Stimulated activated CD4-positive, alpha-beta T cell treated with anti-CD3 and anti-CD28 coated beads, TNF-alpha, amount 100 ng/mL, for 4 hours (primary cell): ENCODE results near the gene SMC3.
A peak's percentile ranks its signal among the peaks of the same experiment; 100 is the strongest.

ENCODE experiments used
- DNase-seq, 3 experiments: peaks; one replicate each; pipeline ENCODE4 v3.0.0-alpha.2; 2020; ENCODE audit warnings: low read depth in 3 of 3

The SMC3 gene

DNA sequence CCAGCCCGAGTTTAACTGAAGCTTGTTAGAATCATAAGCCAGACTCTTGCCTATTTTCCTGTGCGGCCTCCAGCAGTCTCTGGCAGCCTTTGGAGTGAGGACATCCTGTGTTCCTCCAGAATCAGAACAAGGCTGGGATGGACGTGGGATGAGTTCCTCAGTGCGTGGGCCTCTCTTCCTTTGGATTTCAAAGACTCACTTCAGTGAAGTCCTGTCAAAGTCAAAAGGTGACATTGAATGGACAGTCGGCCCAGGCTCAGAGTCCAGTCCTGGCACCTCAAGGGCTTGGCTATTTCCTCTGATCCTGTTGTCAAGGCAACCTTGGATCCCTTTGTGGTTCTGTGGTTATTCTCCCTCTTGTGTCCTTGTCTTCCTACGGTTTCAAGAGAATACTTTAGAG, 21.4 kb upstream of the SMC3 start:
- DNase-seq, result no peak

- DNase-seq, result no peak
Observed at GRCh38 chr10:110546499-110547110, 20.9 kb upstream of the SMC3 start.

DNA sequence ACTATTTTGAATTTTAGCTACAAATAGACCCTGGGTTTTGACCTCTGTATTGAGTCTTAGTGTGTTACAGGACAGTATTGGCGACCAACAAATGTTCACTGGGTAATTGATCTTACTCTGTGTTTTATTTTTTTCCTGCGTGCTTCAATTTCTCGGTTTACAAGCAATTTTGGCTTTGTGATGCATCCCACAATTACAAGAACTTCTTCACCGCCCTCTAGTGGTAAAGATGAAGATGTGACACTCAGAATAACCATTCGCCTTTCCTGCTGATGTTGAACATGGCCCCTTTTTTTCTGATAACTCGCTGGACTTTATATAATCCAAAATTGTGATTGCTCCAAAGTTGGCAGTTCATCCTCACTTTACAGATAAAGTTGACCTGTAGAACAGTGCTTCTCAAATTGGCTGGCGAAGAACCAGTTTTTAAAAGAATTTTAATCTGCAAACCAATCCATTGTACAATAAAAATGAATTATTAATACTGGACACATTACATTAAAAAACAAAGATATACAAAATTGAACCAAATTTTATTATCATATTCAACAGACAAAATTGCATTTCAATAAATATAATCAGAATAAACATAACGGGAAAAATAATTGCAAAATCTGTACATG, 20.2 kb upstream of the SMC3 start:
- no peak for DNase-seq

DNA sequence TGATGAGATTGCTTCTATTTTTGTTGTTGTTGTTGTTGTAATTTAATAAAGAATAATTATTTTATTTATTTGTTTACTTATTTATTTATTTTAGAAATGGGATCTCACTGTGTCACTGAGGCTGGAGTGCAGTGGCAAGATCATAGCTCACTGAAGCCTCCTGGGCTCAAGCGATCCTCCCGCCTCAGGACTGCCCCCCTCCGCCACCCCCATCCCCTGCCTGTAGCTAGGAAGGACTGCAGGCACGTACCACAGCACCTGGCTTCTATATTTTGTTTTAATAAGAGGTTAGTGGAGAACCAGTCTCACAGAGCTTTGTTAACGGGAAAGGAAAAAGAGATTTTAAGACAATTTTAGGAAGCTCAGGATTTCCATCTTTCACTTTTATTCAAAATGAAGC, 19.5 kb upstream of the SMC3 start:
- DNase-seq, result no peak

DNA sequence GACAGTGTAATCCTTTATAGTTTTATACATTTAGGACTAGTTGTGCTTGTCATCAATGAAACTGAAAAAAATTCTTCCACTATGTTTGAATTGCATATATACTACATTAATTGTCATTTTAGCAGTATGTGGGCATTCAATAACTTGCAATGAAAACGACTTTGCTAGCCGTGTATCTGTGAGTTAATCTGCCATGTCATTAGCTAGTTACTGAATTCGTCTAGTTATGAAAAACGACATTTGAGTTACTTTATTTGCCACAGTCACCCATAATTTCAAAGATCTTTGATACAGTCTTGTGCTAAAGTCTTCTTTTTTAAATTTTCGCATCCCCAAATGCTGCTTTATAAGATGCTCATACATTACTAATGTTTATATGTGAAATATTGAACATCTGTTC, 18.3 kb upstream of the SMC3 start:
- no peak for DNase-seq

DNA sequence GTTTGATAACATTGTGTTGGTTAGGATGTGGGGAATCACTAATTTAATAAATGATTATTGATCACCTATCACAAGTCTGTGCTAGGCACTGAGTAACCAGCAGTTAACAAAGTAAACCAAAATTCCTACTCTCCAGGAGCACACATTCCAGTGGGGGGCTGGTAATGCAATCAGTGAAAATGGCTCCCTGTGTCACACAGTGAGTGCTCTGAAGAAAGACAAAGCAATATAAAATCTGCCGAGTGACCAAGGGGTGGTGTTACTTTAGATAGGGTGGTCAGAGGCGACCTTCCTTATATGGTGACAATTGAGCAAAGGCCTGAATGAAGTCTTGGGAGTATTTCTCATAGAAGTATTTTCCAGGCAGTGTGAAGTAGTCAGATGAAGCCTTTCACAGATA, 13.6 kb upstream of the SMC3 start:
- DNase-seq, result no peak

DNA sequence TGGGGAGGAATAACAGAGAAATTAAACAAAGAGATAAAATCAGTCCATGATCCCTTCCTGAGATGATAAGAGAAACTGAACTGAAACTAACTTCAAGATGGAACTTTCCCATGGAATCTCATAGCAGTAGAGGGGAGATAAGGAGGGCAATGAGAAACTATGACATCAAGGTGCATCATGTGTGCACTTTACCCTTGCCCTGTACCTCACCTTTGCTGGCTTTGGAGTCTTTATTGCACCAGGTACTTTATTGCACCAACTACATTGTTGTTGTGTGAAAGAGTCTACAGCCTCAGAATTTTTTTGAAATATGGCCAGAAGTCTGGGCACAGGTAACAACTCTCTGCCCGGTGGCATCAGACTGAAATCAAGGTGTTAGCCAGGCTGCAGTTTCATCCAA, 11.2 kb upstream of the SMC3 start:
- DNase-seq, result no peak

DNA sequence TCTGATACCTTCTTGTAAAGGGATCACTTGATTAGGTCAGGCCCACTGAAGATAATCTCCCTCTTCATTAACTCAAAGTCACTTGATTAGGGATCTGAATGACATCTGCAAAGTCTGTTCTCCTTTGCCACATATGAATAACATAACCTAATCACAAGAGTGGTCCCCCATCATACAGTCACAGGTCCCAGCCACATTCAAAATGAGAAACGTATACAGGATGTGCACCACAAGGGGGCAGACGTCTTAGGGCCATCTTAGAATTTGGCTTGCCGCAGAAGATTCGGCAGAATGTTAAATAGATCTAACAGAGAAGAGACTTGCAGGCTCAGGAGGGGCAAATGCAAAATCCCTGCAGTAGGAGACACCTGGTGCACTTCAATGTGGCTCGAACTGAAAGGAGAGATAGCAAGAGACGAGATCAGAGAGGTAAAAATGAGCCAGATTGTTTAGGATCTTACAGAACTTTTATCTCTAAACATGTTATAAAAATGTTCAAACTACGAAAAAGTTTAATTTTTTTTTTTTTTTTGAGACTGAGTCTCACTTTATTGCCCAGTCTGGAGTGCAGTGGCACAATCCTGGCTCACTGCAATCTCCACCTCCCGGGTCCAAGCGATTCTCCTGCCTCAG, 10.4 kb upstream of the SMC3 start:
- DNase-seq, result peak; percentile 33 to 44 (median 44)

DNA sequence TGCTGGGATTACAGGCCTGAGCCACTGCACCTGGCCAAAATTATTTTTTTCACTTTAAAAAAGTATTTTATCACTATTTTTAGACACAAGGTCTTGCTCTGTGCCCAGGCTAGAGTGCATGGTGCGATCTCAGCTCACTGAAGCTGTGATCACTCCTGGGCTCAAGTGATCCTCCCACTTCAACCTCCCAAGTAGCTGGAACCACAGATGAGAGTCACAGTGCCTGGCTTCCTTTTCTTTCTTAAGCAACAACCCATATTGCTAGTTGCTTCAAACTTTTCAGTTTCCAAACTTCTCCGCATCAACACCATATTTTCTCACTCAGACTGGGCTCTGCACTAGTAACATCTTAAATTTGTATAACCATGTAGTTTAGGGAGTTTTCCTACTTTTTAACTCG, 9.5 kb upstream of the SMC3 start:
- no peak for DNase-seq

GRCh38 chr10:110560012-110560411, 7.5 kb upstream of the SMC3 start:
- no peak for DNase-seq

DNA sequence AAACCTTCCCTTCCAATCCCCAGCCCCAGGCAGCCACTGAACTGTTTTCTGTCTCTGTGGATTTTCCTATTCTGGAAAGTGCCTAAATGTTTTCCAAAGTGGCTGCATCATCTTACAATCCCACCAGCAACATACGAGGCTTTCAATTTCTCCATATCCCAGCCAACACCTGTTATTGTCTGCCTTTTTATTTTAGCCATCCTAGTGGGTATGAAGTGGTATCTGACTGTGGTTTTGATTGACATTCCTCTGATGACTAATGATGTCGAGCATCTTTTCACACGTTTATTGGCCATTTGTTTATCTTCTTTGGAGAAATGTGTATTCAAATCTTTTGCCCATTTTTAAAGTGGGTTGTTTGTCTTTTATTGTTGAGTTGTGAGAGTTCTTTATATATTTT, 6.2 kb upstream of the SMC3 start:
- DNase-seq, result no peak

DNA sequence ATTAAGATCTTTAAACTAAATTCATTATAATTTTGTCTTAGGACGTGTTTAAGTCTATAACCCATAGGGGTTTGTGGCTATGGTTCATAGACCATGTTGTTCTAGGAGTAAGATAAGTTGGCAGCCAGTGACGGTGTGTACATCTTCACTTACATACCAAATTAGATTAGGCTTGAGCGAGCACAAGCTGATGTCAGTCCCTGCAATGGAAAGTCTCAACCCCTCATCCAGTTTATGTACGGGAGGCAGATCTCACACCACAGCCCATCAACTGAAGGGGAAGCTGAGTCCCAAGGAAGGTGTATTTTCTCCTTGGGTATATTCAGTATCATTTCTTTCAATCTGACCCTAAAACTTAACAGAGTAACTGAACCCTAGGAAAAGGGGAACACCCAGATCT, 5.1 kb upstream of the SMC3 start:
- no peak for DNase-seq

GRCh38 chr10:110563132-110563531, 4.4 kb upstream of the SMC3 start:
- no peak for DNase-seq

DNA sequence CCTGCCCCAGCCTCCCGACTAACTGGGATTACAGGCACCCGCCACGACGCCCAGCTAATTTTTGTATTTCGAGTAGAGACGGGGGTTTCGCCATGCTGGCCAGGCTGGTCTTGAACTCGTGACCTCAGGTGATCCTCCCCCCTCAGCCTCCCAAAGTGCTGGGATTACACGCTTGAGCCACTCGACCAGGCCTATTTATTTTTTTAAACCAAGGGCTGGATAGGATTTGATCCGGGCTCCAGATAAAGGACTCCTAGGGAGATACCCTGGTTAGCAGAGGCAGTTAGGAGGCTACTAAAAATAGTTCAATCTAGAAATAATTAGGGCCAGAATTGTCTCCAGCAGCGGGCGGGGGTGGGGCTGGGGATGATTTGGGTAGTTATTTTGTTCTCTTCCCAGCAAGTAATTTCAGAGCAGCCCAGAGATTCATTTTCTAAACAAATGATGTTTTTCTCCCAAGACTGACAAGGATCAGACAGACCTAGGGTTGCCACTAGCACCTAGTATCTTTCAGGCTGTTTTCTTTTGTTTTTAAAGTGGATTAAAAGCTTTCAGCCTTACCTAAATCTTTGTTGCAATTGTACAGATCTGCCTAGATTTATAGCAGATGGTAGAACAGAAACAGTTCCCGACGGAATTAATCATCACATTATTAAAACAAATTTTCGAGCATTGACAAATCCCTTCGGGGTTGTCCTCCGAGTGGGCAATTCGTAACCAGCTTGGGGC, 859 bp upstream of the SMC3 start:
- DNase-seq, result no peak

DNA sequence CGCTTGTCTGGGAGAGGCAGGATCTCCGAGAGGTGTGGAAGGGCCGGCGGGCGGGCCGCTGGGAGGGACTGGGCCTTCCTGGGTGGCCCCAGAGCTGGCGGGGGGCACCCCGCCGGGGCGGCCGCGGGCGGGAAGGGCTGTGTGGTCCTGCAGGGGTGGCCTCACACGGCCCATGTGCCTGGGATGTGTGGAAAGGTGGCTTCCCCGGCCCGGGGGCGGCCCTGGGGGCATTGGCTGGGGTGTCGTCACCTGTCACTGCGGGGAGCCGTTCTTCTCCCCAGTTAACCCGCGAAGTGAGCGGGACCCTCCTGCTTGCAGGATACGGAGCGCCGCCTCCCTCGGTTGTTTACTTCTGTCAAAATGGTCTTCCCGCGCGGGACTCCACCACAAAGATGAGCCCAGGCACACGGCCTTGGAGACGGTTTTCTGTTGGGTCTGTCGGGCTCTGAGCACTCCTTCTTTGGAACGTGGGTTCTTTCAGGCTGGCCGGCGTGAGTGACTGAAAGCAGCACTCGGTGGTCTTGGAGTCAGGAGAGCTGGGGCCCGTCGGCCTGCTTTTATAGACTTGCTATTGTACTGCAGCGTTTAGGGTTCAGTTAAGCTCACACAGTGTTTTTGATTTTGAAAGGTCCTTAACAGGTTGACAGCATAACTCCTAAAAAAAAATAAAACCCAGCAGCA, 700 bp downstream of the SMC3 start:
- DNase-seq, result peak; percentile 26 to 35 (median 28)

DNA sequence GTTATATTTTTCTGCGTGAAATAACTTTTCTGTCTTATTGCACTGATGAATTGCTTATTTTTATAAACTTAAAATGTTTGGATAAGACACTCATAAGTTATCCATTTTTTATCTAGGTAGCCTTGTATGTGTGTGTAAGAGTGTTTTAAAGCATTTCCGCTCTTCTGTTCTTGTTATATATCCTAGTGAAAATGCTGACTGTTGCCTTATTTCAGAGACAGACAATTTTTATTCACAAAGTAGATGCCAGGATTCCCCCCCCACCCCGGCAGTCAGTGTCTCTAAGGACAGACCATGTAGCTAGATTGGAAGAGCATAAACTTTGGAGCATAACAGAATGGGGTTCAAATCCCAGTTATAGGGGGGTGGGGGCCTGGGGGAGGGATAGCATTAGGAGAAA, 1.6 kb downstream of the SMC3 start:
- DNase-seq, result no peak

GRCh38 chr10:110569736-110570135, 2.2 kb downstream of the SMC3 start:
- no peak for DNase-seq

DNA sequence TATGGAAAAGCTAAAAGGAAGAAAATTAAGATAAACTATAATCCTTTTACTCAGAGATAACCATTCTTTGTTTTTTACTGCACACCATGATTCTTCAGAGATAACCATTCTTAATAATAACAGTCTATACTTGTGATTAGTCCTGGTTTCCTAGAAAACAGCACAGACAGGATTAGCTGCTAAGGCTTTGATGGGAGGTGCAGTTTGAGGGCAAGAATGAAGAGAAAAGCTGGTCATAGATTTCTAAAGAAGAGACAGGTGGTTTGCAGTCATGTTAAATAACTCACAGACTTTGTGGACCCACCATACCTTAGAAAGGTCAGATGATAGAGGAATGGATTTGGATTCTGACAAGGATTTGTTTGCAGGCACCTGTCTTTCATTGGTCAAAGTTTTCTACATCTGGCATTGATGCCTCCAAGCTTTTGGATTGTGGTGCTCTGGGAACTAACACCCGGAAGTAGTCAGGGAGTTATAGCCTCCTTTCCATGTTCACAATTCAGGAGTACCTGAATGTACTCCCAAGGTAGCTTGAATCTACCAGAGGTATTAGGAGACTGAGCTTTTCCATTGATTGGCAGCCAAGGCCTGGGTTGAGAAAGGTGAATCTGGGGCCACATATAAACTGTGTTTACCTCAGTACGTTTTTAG, 3.7 kb downstream of the SMC3 start:
- DNase-seq, result no peak

DNA sequence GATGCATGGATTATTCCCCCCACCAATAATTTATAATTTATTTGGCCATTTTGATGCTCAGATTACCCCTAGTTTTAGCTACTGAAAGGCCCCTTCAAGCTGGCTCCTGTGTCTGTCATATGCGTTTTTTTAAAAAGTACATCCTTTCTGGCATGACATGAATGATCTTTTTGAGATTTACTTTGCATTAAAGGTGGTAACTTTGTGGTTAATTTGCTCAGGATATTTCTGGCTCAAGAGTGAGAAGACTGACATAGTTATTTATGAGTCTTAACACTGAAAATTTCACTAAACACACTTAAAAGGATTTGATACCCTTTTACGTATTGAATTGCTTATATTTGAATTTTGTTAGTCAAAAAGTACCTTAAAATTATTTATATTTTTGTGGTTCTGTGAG, 5.4 kb downstream of the SMC3 start:
- no peak for DNase-seq

GRCh38 chr10:110574420-110574819, 6.9 kb downstream of the SMC3 start:
- DNase-seq, result no peak

DNA sequence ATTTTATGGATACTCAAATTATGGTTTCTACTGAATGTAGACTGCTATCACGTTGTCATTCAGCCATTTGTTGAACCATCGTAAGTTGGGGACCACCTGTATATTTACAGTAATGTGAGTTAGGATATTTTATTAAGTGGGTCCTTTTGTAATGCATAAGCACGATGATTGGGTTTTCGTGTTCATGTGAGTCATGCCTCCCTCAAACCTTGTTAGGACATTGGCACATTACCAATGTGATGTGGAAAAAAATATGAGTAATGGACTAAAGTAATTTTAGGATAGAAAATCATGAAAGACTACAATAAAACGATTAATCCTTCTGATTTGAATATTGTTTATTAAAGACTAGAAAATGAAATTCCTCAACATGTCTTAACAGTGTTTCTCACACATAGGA, 8.7 kb downstream of the SMC3 start:
- DNase-seq, result no peak

DNA sequence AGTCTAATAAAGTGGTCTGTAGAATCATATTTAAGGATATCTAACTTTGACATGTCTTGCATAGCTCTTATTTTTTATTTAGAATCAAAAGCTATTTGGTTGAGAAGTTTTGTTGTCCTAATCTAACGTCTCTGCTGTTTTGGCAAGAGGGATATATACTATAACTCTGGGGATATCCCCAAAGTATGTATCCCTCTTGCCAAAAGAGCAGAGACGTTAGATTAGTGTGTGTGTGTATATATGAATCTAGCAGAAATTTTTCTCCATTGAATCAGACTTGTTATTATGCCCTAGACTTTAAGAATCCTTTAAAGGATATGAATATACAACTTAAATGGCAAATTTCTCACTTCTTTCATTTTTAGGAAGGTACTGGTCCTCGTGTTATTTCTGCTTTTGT, 9.6 kb downstream of the SMC3 start:
- DNase-seq, result no peak
